DMS79 (cell line): ENCODE results near the gene ERRFI1.
"Not testable (repeated sequence)": the region's sequence is repeated elsewhere in the genome, so short reads cannot be mapped to it uniquely, and the experiment has no call there.

ENCODE experiments used
- DNase-seq: peaks from one replicate; lab custom pipeline; 2025; lab: John Stamatoyannopoulos, UW

ERRFI1 gene

GRCh38 chr1:7971024-7971423 lies 55.1 kb downstream of the ERRFI1 start:
- DNase-seq, result no peak

- no peak for DNase-seq
Observed at GRCh38 chr1:7970246-7970645, 55.9 kb downstream of the ERRFI1 start.

GRCh38 chr1:7967651-7968050 lies 58.5 kb downstream of the ERRFI1 start:
- DNase-seq, result no peak

GRCh38 chr1:7967196-7967595 lies 58.9 kb downstream of the ERRFI1 start:
- DNase-seq, result no peak

- no peak for DNase-seq
Observed at GRCh38 chr1:7964476-7964875, 61.6 kb downstream of the ERRFI1 start.

- DNase-seq, result not testable (repeated sequence)
Observed at GRCh38 chr1:7963841-7964240, 62.3 kb downstream of the ERRFI1 start.

GRCh38 chr1:7963378-7963730 lies 62.8 kb downstream of the ERRFI1 start:
- not testable (repeated sequence) for DNase-seq

- DNase-seq, result no peak
Observed at GRCh38 chr1:7962636-7963377, 63.3 kb downstream of the ERRFI1 start.

GRCh38 chr1:7962014-7962335 lies 64.1 kb downstream of the ERRFI1 start:
- no peak for DNase-seq
